GM12878 (cell line): ENCODE results near the gene DTWD2. TPM values are rescaled to one million over a fixed set of nuclear protein-coding genes. Genes with fewer than 3 reads are reported as not detected.

Experiments used
- ATAC-seq: fragments of 200-7000 bp; cut with Tn5 transposase; 3 replicates; pipeline ENCODE4 v1.9.1; 2020; ENCODE audit warnings: mild to moderate bottlenecking, moderate library complexity
- BruUV-seq: library from RNA; stranded (reverse); fragments of 400-500 nt; replicated peaks from 2 replicates; lab custom pipeline; 2021; lab: Mats Ljungman, UMichigan
- CTCF ChIA-PET: fragments of 300-600 bp; sonication (Branson Sonifier 250); formaldehyde crosslinking; extraction: SDS; loops from one replicate; lab custom pipeline; 2021; ENCODE audit warnings: inconsistent platforms; lab: Yijun Ruan, JAX
- POLR2A ChIA-PET: fragments of 350-600 bp; formaldehyde crosslinking; extraction: SDS; loops from one replicate; lab custom pipeline; 2021; ENCODE audit warnings: inconsistent platforms; lab: Charles Lee
- RAD21 ChIA-PET: fragments of 300-600 bp; sonication (Branson Sonifier 250); formaldehyde crosslinking; loops from one replicate; lab custom pipeline; 2023; ENCODE audit warnings: antibody characterized with exemption; ENCODE audit not compliant: unreplicated experiment; lab: Charles Lee
- SMC1A ChIA-PET: fragments of 300-600 bp; sonication (Branson Sonifier 250); formaldehyde crosslinking; loops from one replicate; lab custom pipeline; 2023; ENCODE audit not compliant: unreplicated experiment, uncharacterized antibody; lab: Charles Lee
- DNase-seq: peaks from one replicate; pipeline ENCODE4 v3.0.0-alpha.2; 2011; ENCODE audit warnings: low read depth, low spot score
- FAIRE-seq: peaks from 3 replicates; lab custom pipeline; 2011; peaks lifted over from hg19 to GRCh38; lab: Jason Lieb, UNC
- H2AFZ ChIP-seq: 2 replicates; pipeline ENCODE4 v1.6.0; 2011; ENCODE audit warnings: low read depth, low read length, control low read depth; ENCODE audit not compliant: control insufficient read depth
- H3K27ac ChIP-seq: 2 replicates; pipeline ENCODE4 v1.5.1; 2011; ENCODE audit warnings: control low read depth; ENCODE audit not compliant: control insufficient read depth, insufficient read depth
- H3K27me3 ChIP-seq, 2 experiments: replicated peaks in 1 of 2; 2 replicates each; pipeline versions ENCODE4 v1.6.0 to v1.6.1; 2011; ENCODE audit warnings: low read length in 1 of 2; ENCODE audit not compliant: control insufficient read depth in 2 of 2, insufficient read depth in 2 of 2
- H3K36me3 ChIP-seq, 2 experiments: 2 replicates each; pipeline ENCODE4 v1.5.1; 2011; ENCODE audit warnings: low read length in 1 of 2; ENCODE audit not compliant: control insufficient read depth in 2 of 2, insufficient read depth in 2 of 2
- H3K4me1 ChIP-seq: 2 replicates; pipeline ENCODE4 v1.6.1; 2011; ENCODE audit warnings: mild to moderate bottlenecking, low read length, moderate library complexity, mixed read lengths; ENCODE audit not compliant: control insufficient read depth, insufficient read depth
- H3K4me2 ChIP-seq: 2 replicates; pipeline ENCODE4 v1.6.0; 2011; ENCODE audit warnings: control low read depth; ENCODE audit not compliant: control insufficient read depth, insufficient read depth
- H3K4me3 ChIP-seq: fragments of 200-600 bp; sonication (generic); 2 replicates; pipeline ENCODE4 v1.5.1; 2016
- H3K79me2 ChIP-seq: 2 replicates; pipeline ENCODE4 v1.6.0; 2011; ENCODE audit warnings: low read length; ENCODE audit not compliant: control insufficient read depth, insufficient read depth
- H3K9ac ChIP-seq: 2 replicates; pipeline ENCODE4 v1.8.0; 2011; ENCODE audit warnings: low read length, control low read depth, mixed read lengths; ENCODE audit not compliant: control insufficient read depth, insufficient read depth
- H3K9me3 ChIP-seq: replicated peaks from 3 replicates; pipeline ENCODE4 v1.5.1; 2011; ENCODE audit warnings: mild to moderate bottlenecking, low read length; ENCODE audit not compliant: control insufficient read depth, insufficient read depth
- H4K20me1 ChIP-seq: 2 replicates; pipeline ENCODE4 v1.6.0; 2011; ENCODE audit not compliant: control insufficient read depth, insufficient read depth
- BHLHE40 ChIP-seq, 2 experiments: fragments of 450-650 bp in 1 of 2; IDR thresholded peaks; 2 replicates each; pipeline ENCODE4 v1.6.1; 2011 to 2017; ENCODE audit warnings: low read depth in 2 of 2, borderline replicate concordance in 1 of 2, improper control_type of control experiment in 1 of 2, low read length in 1 of 2, mild to moderate bottlenecking in 1 of 2
- BMI1 ChIP-seq: fragments of 450-650 bp; IDR thresholded peaks from 2 replicates; pipeline ENCODE4 v1.6.1; 2016; ENCODE audit warnings: mild to moderate bottlenecking, moderate library complexity, borderline replicate concordance
- CBX3 ChIP-seq: fragments of 200-600 bp; sonication (generic); IDR thresholded peaks from 2 replicates; pipeline ENCODE4 v1.6.1; 2016; ENCODE audit warnings: low read depth, borderline replicate concordance
- HDAC2 ChIP-seq: fragments of 200-600 bp; sonication (generic); IDR thresholded peaks from 2 replicates; pipeline ENCODE4 v1.6.1; 2017
- NFIC ChIP-seq: IDR thresholded peaks from 2 replicates; pipeline ENCODE4 v1.6.1; 2012; ENCODE audit warnings: low read depth, mild to moderate bottlenecking, inconsistent platforms, low read length, moderate library complexity
- NFYA ChIP-seq: IDR thresholded peaks from 2 replicates; pipeline ENCODE4 v1.6.1; 2011; ENCODE audit warnings: low read depth, mild to moderate bottlenecking, low read length, improper control_type of control experiment, borderline replicate concordance
- PML ChIP-seq: IDR thresholded peaks from 2 replicates; pipeline ENCODE4 v1.6.1; 2012; ENCODE audit warnings: low read length, inconsistent platforms
- POLR2AphosphoS5 ChIP-seq: IDR thresholded peaks from 2 replicates; pipeline ENCODE4 v1.6.1; 2011; ENCODE audit warnings: mild to moderate bottlenecking, low read length, inconsistent platforms
- POU2F2 ChIP-seq: IDR thresholded peaks from 3 replicates; pipeline ENCODE4 v1.6.1; 2011; ENCODE audit warnings: low read depth, mild to moderate bottlenecking, low read length, borderline replicate concordance
- SKIL ChIP-seq: fragments of 450-650 bp; IDR thresholded peaks from 2 replicates; pipeline ENCODE4 v1.6.1; 2017; ENCODE audit warnings: mild to moderate bottlenecking, low read depth, inconsistent platforms; ENCODE audit not compliant: poor library complexity, severe bottlenecking
- SPI1 ChIP-seq: IDR thresholded peaks from 2 replicates; pipeline ENCODE4 v1.6.1; 2011; ENCODE audit warnings: low read depth, mild to moderate bottlenecking, low read length, moderate library complexity, borderline replicate concordance; ENCODE audit not compliant: insufficient read depth
- TCF12 ChIP-seq: IDR thresholded peaks from 2 replicates; pipeline ENCODE4 v1.6.1; 2011; ENCODE audit warnings: low read depth, mild to moderate bottlenecking, low read length
- USF1 ChIP-seq: IDR thresholded peaks from 2 replicates; pipeline ENCODE4 v1.6.1; 2011; ENCODE audit warnings: borderline replicate concordance, low read depth, mild to moderate bottlenecking, moderate library complexity, mixed read lengths, low read length; ENCODE audit not compliant: insufficient read depth; ENCODE audit errors: extremely low read length
- WGBS: methylation state at CpG from one replicate; pipeline ENCODE4 v1.1.6; 2016; ENCODE audit warnings: low lambda C conversion rate; ENCODE audit not compliant: insufficient replicate concordance, insufficient coverage; ENCODE audit errors: missing lambda C conversion rate; 5-methylcytosine and 5-hydroxymethylcytosine counted together
- in situ Hi-C: fragments of 300-500 bp; cut with MboI; formaldehyde crosslinking; loops from 9 replicates; pipeline ENCODE4 v1.14.3; 2018; ENCODE audit warnings: mixed read lengths
- intact Hi-C: fragments of 100-400 bp; cut with micrococcal nuclease; formaldehyde crosslinking; loops from one replicate; pipeline ENCODE4 v1.14.2; 2022; ENCODE audit not compliant: unreplicated experiment
- polyA plus RNA-seq, 11 experiments: library from polyadenylated mRNA; depleted of rRNA in 4 of 11; unstranded in 6 of 11; stranded (reverse) in 5 of 11; fragments of >200 nt; fragmentation: Nextera tagmentation in 4 of 11; fragmentation: Illumina TruSeq in 1 of 11; extraction: Ambion mirVana in 4 of 11; extraction: Trizol in 1 of 11; gene quantifications; 1 replicate in 1 of 11; 2 replicates in 10 of 11; pipeline versions ENCODE4 v1.2.1 to v1.2.3, GENCODE V29; 2011 to 2016; ENCODE audit warnings: inconsistent platforms in 2 of 11, missing spikeins in 2 of 11, low read depth in 1 of 11
- total RNA-seq, 4 experiments: library from RNA; depleted of rRNA in 3 of 4; stranded (reverse); fragments of >200 nt in 3 of 4; fragmentation: Illumina TruSeq in 1 of 4; extraction: Trizol in 1 of 4; gene quantifications; 2 replicates each; pipeline versions ENCODE4 v1.2.1 to v1.2.3, GENCODE V29; 2013 to 2021
- TF ChIP-seq, protein P1 (sequence below): fragments of 450-650 bp; formaldehyde crosslinking; IDR thresholded peaks from 2 replicates; pipeline ENCODE4 v1.4.0; 2020; ENCODE audit warnings: mild to moderate bottlenecking, moderate library complexity
- TF ChIP-seq, protein P2 (sequence below): fragments of 450-650 bp; IDR thresholded peaks from 2 replicates; pipeline ENCODE4 v1.6.1; 2016; ENCODE audit warnings: mild to moderate bottlenecking

Gene DTWD2
- total and polyA plus RNA-seq, 10 of the 15 experiments (the other 5 are each of a cell fraction or from before 2014, with no cell fraction given) = 0.93 to 8.4 (median 5.1) TPM

DNA sequence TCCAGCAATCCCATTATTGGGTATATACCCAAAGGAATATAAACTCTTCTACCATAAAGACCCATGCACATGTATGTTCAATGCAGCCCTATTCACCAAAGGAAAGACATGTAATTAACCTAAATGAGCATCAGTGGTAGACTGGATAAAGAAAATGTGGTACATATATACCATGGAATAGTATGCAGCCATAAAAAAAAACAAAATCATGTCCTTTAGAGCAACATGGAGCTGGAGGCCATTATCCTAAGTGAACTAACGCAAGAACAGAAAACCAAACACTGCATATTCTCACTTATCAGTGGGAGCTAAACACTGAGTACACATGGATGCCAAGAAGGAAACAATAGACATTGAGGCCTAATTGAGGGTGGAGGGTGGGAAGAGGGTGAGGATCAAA lies 27.8 kb downstream of the DTWD2 start:
- 100% methylated on average over 1 of the region's 1 CpG for WGBS
- Histone ChIP-seq H2AFZ (no peak overlapping the region), H3K9me3 (no peaks in the 10 kb centered on the region), H3K79me2 (no peaks in the 10 kb centered on the region), H4K20me1 (no peaks in the 10 kb centered on the region), H3K27ac (no peak overlapping the region), H3K4me3 (no peak overlapping the region), H3K4me2 (no peak overlapping the region), H3K4me1 (no peaks in the 10 kb centered on the region), H3K27me3 (no peaks in the 10 kb centered on the region), H3K36me3 (no peaks in the 10 kb centered on the region), H3K9ac (no peak overlapping the region)
- ATAC-seq (no peak), FAIRE-seq (peak; percentile 31), DNase-seq (no peak)
- TF ChIP-seq BHLHE40 (IDR thresholded peaks at IDR 0.05; ENCODE audit: borderline replicate concordance in 1 of 2, low read depth in 2 of 2, low read length in 1 of 2) (no peak), HDAC2 (no peak), SKIL (no peak), SPI1 (no peak), NFYA (no peak), POU2F2 (no peak), CBX3 (no peak), POLR2AphosphoS5 (no peak), PML (no peak), BMI1 (no peak), NFIC (no peak), TCF12 (no peak), USF1 (no peak)
- TF ChIP-seq, protein P1, sequence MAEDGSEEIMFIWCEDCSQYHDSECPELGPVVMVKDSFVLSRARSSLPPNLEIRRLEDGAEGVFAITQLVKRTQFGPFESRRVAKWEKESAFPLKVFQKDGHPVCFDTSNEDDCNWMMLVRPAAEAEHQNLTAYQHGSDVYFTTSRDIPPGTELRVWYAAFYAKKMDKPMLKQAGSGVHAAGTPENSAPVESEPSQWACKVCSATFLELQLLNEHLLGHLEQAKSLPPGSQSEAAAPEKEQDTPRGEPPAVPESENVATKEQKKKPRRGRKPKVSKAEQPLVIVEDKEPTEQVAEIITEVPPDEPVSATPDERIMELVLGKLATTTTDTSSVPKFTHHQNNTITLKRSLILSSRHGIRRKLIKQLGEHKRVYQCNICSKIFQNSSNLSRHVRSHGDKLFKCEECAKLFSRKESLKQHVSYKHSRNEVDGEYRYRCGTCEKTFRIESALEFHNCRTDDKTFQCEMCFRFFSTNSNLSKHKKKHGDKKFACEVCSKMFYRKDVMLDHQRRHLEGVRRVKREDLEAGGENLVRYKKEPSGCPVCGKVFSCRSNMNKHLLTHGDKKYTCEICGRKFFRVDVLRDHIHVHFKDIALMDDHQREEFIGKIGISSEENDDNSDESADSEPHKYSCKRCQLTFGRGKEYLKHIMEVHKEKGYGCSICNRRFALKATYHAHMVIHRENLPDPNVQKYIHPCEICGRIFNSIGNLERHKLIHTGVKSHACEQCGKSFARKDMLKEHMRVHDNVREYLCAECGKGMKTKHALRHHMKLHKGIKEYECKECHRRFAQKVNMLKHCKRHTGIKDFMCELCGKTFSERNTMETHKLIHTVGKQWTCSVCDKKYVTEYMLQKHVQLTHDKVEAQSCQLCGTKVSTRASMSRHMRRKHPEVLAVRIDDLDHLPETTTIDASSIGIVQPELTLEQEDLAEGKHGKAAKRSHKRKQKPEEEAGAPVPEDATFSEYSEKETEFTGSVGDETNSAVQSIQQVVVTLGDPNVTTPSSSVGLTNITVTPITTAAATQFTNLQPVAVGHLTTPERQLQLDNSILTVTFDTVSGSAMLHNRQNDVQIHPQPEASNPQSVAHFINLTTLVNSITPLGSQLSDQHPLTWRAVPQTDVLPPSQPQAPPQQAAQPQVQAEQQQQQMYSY (CRISPR knock-in tag) = no peak
- TF ChIP-seq, protein P2, sequence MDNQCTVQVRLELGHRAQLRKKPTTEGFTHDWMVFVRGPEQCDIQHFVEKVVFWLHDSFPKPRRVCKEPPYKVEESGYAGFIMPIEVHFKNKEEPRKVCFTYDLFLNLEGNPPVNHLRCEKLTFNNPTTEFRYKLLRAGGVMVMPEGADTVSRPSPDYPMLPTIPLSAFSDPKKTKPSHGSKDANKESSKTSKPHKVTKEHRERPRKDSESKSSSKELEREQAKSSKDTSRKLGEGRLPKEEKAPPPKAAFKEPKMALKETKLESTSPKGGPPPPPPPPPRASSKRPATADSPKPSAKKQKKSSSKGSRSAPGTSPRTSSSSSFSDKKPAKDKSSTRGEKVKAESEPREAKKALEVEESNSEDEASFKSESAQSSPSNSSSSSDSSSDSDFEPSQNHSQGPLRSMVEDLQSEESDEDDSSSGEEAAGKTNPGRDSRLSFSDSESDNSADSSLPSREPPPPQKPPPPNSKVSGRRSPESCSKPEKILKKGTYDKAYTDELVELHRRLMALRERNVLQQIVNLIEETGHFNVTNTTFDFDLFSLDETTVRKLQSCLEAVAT = no peak
- intact Hi-C loops = no loop called here
- BruUV-seq = no TSS peak
- POLR2A ChIA-PET = no interaction called here
- CTCF ChIA-PET = interaction anchor here (1.2 kb wide), 1 partner anchor 8 kb away, joined by 3 read pairs; no protein-coding TSS in a partner anchor
- in situ Hi-C loops = no loop called here
- RAD21 ChIA-PET = no interaction called here
- SMC1A ChIA-PET = no interaction called here
